ENCODE data around the gene SCMH1.

The SCMH1 gene

GRCh38 chr1:41097105-41097504, 145.0 kb downstream of the SCMH1 start:
- DNase-seq (ENCODE audit: low read depth), result no peak

DNA sequence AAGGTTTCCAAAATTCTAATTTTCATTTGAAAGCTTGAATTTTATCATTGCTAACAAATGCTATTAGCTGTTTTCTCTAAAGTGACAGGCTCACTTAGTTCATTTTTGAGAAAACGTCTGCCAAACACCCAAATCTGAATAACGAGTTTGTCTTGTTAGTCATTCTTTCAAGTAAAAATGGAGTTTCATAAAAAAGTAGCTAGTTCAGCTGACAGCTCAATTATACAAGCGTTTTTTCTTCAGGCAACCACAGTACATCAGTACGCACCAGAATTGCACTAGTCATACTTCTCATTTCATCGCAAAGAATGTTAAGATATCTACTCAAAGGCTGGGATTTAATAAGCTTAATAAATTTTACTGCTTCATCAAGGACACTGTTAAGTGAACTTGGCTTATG, 148.3 kb downstream of the SCMH1 start:
- DNase-seq (ENCODE audit: low read depth), result no peak

DNA sequence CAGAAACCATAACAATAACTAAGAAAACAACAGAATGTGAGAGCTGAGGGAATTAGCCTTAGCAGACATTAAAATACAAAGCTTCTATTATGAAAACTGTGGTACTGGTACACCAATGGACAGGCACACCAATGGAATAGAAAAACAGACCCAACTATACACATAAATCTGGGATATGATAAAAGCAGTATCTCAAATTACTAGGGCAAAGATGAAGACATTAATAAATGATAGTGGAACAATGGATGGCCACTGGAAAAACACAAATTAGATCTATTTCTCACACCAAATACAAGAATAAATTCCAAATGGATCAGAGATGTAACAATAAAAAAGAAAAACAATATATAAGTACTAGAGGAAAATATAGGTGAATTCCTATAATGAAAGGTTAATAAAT, 155.2 kb downstream of the SCMH1 start:
- DNase-seq (ENCODE audit: low read depth), result no peak

DNA sequence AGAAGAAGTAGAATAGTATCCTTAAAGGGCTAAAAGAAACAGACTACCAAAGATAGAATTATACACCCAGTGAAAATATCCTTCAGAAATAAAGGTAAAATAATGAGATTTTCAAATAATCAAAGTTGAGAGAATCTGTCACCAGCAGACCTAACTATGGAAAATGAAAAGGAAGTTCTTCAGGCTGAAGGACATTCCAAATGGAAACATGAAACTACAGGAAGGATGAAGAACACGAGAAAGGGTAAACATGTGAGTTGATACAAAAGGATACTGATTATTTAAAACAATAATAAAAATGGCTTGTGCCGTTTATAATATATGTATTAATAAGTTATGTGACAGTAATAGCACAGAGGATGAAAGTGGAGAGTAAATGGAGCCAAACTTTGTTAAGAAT, 163.5 kb downstream of the SCMH1 start:
- DNase-seq (ENCODE audit: low read depth), result no peak

- DNase-seq (ENCODE audit: low read depth), result no peak
Measured at GRCh38 chr1:41078193-41078592, 163.9 kb downstream of the SCMH1 start.

DNA sequence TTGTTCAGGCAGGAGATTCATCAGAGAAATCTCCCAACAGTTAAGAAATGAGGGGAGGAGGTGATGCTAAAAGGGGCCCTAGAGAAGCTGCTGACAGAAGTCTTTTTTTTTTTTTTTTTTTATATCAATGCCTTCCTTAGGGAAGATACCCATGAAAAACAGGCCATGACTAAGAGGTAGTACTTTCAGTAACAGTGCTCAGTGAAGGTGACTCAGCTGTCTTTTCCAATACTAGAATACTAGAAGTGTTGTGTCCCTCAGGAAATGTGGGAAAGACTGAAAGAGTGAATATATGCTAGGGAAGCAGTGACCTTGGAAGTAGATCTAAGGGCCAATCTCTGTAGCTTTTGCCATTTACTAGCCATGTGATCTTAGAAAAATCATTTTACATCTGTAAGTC, 168.1 kb downstream of the SCMH1 start:
- DNase-seq (ENCODE audit: low read depth), result peak; percentile 42

- peak; percentile 13 for DNase-seq (ENCODE audit: low read depth)
Measured at GRCh38 chr1:41072051-41072450, 170.1 kb downstream of the SCMH1 start.

DNA sequence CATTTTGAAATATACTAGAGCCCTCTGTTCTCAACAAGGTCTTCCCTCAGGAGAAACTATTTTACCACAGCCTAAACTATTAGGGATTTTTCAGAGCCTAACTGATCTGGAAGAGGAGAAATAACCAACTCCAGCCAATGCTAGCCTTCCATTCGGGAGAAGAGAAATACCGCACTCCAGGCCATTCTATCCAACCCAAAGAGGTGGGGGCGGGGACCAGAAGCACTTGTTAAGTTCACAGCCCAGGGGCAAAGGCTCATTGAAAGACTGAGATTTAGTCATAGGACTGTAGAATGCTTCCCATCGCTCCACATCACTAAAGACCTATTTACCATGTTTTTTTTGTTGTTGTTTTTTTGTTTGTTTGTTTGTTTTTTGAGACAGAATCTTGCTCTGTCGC, 185.2 kb downstream of the SCMH1 start:
- DNase-seq (ENCODE audit: low read depth), result no peak

DNA sequence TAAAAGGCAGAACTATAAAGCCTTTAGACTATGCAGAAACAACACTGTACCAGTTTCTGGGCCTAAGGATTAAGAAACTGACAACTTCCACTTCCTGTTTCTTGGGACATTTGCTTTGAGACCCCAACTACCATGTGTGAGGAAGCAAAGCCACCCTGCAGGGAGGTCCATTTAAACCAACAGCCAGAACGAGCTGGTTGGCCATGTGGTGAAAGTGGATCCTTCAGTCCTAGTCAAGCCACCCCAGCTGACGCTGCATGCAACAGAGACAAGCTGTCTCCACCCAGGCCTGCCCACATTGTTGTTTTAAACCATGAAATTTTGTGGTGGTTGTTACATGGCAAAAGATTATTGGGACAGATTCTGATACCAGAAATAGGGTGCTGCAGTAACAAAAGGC, 188.8 kb downstream of the SCMH1 start:
- DNase-seq (ENCODE audit: low read depth), result no peak

GRCh38 chr1:41051022-41051421, 191.1 kb downstream of the SCMH1 start:
- no peak for DNase-seq (ENCODE audit: low read depth)

DNA sequence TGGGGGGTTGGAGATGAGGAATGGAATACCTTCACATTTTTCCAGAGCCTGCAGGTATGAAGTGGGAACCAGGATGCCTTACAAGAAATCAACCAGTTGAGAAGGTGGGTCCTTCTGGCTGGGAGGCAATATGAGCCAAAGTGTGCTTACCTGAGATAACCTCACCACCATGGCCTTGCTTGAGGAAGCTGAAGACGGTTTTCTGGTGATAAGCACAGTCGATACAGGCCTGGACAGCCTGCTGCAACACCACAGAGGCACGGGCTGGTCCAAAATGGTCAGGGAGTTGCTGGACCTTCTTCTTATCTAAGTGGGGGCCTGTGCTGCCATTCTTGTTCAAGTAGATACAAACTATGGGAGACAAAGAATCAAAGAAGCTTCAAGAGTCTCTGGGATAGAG, 193.6 kb downstream of the SCMH1 start:
- DNase-seq (ENCODE audit: low read depth), result no peak

GRCh38 chr1:41046347-41046775, 195.7 kb downstream of the SCMH1 start:
- DNase-seq (ENCODE audit: low read depth), result no peak

- peak; percentile 64 for DNase-seq (ENCODE audit: low read depth)
Measured at GRCh38 chr1:41045740-41046139, 196.4 kb downstream of the SCMH1 start.

- no peak for DNase-seq (ENCODE audit: low read depth)
Measured at GRCh38 chr1:41044187-41044586, 197.9 kb downstream of the SCMH1 start.

DNA sequence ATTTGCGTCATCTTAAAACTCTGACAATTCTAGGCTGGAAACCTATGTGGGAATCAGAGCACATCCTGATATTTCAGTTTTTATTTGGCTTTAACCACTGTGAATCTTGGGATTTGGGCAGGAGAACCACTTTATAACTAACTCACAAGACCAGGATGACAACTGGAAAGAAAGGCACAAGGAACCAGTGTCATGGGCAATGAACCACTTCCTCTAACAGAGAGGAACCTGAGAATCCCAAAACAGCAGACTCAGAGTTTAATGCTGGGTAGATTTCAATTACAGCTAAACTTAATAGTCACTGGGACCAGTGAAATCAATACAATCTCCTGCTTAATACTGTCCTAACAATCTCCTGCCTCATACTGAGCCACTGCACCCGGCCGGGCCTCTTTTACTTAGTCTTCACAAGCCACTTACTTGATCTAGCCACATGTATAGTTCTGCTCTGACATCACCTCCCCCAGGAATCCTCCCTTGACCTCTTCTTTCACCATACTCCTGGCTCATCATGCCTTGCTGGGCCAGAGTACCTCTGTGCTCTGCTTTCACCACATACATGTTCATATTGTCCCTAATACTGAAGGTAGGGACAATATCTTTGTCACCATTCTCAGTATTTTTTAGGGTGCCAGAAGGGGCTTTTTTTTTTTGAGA, 200.4 kb downstream of the SCMH1 start:
- peak; percentile 3 for DNase-seq (ENCODE audit: low read depth)

DNA sequence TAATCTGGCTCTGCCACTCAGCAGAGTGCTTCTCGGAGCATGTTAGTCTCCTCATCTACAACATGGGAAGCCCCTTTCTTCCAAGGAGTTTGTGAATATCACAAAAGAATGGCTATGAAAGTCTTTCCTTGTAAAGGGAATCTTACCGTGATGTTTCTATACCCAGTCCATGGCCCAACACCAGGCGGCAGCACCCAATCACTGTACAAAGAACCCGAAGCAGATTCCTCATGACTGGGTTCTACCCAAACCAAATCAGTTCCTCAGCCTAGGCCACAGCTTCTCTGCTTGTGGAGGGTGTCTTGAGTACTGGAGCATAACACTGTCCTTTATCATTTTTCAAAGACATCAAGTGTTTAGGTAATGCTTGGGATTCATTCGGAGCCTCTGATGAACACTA, 204.0 kb downstream of the SCMH1 start:
- no peak for DNase-seq (ENCODE audit: low read depth)

GRCh38 chr1:41037116-41037903, 204.8 kb downstream of the SCMH1 start:
- no peak for DNase-seq (ENCODE audit: low read depth)

DNA sequence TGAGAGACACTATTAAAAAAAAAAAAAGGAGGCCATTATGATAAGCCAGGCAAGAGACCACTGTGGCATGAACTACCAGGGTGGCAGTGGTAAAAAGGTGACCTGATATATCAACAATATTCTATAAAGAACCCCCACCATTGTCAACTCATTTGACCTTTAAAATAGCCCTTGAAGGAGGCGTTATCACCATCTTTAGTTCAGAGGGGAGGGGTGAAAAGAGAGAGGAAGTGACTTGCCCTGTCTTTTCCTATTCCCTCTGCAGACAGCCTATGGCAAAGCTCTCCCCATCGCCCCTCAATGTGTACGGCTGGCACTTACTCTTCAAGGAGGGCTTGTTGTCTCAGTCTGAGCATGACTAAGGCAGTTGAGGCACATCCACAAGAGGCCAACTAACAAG, 208.8 kb downstream of the SCMH1 start:
- no peak for DNase-seq (ENCODE audit: low read depth)

DNA sequence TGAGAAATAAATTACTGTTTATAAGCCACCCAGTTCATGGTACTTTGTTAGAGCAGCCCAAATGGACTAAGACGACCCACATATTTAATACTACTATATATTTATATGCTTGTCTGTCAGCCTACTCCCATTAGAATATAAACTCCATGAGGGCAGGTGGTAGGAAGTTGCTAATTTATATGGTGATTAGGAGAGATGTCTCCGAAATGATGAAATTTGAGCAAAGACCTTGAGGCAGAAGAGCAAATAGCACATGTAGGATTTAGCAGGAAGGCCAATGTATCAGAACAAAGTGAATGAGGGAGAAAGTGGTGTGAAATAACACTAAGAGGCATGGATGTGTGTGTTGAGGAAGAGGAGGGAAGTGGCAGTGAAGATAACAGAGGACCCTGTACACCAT, 210.0 kb downstream of the SCMH1 start:
- no peak for DNase-seq (ENCODE audit: low read depth)

- DNase-seq (ENCODE audit: low read depth), result no peak
Measured at GRCh38 chr1:41030872-41031616, 211.1 kb downstream of the SCMH1 start.

- no peak for DNase-seq (ENCODE audit: low read depth)
Measured at GRCh38 chr1:41028034-41028642, 214.0 kb downstream of the SCMH1 start.

- no peak for DNase-seq (ENCODE audit: low read depth)
Measured at GRCh38 chr1:41025979-41026819, 215.9 kb downstream of the SCMH1 start.
